GM21515 (cell line): ENCODE data around the gene FIP1L1.
"Not testable (repeated sequence)": the region's sequence is repeated elsewhere in the genome, so short reads cannot be mapped to it uniquely, and the experiment has no call there.

ENCODE experiments used
- ATAC-seq: cut with Tn5 transposase; IDR thresholded peaks from one replicate; pipeline ENCODE4 v1.9.1; 2021; ENCODE audit not compliant: unreplicated experiment

FIP1L1 gene

GRCh38 chr4:53466576-53466975 lies 89.1 kb downstream of the FIP1L1 start:
- not testable (repeated sequence) for ATAC-seq

GRCh38 chr4:53476232-53477037 lies 99.0 kb downstream of the FIP1L1 start:
- no peak for ATAC-seq

DNA sequence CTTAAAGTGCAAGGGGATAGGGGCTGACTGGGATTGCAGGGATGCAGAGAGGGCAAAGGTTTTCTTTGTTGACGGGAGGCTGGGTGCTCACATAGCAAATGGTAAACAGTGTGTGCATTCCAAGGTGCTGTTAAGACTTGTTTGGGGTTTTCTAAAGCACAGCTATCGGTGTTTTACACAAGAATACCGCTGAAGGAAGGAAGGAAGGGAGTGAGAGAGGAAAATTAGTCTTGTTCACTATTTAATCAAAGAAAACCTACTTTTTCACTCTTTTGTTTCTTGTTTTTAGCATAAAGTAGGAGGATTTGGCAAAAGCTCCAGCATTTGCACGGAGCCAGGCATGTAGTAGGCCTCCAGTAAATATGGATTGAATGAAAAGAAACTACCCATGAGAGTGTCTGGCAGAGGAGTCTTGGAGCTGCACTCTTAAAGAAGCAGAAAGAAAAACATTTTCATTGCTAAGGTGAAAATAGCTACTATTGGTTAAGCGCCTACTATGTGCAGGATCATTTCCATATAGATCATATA lies 99.7 kb downstream of the FIP1L1 start:
- ATAC-seq, result no peak

- no peak for ATAC-seq
These were observed 100.2 kb downstream of the FIP1L1 start for GRCh38 chr4:53477636-53478035.

DNA sequence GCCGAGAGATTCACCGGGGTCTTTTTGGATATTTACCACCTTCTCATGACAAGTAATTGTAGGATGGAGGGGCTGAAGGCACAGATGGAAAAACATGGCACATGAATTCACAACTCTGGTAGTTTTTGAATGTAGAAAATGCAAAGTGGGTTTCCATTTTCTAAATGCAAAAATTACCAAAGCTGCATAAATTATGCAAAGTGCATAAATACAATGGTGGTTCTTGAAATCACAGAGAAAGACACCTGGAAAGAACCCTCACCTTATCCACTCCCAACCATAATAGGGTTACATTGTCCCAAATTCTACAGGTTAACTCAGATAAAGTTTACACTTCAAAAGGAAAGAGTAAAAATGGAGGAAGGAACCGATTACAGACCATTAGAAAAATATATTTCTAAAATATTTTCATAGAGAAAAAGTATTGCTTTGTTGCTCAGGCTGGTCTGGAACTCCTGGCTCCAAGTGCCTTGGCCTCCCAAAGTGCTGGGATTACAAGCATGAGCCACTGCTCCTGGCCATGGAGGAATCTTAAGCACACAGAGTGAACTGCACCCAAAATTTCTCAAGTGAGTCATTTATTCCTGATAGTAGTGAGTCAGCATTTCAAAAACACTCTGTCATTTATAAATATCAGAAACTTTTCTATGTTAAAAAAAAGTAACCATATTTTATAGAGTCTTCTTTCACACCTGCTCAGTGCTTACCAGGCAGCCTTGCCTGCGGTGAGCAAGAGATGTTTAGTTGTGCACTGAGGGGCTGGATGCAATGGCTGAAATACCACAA lies 101.4 kb downstream of the FIP1L1 start:
- ATAC-seq, result no peak

DNA sequence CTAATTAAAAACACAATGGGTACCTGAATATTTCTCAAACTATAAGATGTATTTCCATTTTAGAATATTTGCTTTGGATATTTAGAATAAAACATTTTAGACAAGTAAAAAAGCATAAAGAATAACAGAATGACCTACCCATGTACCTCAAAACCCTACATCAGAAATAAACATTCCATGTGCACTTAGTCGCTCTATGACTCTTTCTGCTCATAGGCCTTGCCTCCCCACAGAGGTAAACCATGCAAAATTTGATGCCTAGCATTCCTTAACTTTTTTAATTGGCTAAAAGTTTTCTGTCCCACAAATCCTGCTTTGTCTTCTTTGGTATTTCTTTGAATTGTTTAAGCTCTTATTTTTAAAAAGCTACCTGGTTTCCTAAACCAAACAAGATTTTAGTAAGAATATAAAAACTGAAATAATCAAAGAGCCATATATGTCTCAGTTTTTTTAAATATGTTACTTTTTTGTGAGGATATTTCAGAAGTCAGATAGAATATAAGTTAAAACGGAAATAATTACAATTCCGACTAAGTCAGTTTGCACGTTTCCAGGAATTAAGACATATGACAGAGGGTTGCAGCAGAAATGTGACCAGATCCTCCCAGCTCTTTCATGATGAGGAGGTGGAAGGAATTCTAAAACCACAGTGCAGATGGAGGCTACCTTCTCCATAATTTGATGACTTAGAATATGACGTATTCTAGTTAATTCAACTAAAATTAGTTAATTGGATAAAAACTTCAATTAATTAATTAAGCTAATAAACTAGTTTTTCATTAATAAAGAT lies 102.5 kb downstream of the FIP1L1 start:
- ATAC-seq, result no peak

DNA sequence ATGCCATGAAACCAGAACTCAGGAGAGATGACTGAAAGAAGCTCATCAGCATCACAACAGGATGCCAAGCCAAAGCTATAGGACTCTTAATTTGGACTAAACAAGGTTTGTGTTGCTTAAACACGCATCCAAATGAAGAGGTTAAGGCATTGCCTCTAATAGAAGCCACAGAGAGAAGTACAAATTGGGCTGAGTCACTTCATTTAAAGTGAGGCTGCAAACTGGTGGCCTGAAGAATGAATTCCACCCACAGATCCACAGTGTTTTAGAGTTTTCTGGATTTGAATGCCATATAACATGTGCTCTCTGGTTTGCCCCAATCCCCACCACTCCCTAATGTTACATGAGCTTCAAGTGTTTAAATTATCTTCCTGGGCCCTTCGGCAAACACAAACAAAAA lies 103.5 kb downstream of the FIP1L1 start:
- ATAC-seq, result no peak

DNA sequence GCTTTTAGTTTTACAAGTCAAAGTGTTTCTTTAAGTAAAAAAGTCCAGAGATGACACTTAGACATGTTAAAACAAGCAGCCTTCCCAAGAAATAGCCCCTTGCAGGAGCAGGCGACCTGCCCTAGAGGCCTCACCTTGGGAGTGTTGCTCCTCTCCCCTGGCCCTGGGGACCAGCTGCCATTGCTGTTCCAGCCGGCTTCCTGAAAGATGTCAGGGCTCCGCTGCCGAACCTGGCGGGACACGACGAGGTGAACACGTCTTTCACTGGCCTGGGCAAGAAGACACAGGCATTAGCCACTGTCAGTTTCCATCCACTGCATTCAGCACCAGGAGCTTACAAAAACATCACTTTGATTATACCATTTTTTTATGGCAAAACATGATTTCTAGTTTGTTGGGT lies 104.1 kb downstream of the FIP1L1 start:
- ATAC-seq, result no peak

DNA sequence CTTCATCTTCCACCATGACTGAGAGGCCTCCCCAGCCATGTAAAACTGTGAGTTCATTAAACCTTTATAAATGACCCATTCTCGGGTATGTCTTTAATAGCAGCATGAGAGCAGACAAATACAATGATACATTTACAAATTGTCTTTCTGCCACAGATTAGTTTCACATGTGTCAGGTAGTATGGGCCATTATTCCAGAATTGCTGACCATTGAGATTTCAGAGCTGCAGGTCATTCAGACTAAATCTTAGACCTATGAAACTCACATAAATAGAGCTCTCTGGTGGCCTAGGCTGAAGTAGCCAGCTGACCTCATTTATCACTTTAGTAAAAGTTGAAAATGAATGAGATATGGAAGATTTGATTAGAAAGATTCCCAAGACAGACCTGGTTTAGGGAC lies 105.8 kb downstream of the FIP1L1 start:
- no peak for ATAC-seq

DNA sequence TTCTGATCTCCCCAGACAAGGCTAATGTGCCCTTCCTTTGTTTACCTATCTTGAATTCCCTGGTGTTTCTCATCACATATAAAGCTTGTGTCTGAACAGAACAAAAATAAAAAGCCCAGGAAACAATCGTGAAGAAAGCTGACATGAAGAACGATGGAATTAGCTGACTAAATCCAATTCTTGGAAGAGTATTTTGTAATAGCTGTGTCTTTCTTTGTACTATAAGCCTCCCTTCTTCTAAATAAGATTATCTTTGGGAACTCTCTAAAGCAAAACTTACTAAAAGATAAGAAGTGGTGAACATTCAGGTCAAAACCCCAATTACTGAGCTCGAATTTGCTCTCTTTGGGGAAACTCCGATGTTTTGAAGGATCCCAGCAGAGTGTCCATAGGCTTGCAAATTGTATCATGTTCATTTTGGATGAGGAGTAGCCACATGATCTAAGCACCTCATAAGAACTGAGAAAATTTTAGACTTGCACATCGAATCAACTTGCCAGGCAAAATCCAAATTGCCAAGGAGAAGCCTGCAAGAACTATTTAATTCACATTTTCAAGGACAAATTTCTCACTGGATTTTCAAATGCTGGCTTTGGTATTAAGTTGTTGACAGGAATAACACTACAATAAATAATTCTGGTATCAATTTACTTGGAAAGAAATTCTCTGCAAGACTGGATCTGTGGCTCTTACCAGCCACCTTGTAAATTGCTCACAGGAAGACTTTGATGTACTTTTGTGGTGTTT lies 107.6 kb downstream of the FIP1L1 start:
- no peak for ATAC-seq

DNA sequence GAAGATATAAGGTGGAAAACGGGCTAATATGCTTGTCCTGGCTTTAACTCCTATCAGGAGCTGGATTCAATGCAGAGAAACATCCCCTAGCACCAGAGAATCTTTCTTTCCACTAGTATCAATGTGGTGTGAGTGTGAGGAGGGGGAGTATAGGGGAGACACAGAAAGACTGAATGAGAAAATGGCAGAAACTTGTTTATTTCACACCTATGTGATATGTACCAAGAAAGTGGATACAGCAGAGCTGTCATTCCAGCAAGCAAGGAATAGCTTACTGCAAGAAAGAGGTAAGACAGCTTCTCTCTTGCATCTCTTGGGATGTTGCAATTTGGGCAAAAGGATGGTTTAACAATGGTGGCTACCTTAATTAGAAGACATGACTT lies 108.2 kb downstream of the FIP1L1 start:
- no peak for ATAC-seq

GRCh38 chr4:53487766-53488165 lies 110.3 kb downstream of the FIP1L1 start:
- no peak for ATAC-seq

DNA sequence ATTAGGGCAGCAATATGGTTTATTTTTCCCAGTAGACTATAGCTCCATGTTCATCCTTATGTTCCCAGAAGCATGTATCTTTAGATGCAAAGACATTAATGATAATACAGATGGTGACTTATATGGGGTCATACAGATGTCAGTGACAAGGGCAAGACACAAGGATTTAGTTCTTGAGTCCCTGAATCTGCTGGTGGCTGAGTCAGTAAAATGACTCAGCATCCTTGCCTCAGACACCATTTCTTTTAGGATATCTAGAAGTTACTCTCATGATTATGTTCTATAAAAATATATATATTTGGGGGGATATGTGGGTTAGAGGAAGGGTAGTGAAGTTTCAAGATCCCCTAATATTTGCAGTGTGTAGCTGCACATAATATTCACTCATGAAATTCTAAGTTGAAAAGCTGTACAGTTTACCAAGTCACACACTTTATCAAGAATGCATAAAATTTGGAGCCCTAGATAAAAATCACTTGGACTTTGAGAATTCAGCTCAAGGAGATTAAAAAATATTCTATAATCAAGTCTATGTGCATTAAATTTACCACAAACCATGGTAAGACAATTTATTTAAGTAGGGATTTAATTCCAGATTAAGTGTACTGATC lies 111.9 kb downstream of the FIP1L1 start:
- no peak for ATAC-seq

DNA sequence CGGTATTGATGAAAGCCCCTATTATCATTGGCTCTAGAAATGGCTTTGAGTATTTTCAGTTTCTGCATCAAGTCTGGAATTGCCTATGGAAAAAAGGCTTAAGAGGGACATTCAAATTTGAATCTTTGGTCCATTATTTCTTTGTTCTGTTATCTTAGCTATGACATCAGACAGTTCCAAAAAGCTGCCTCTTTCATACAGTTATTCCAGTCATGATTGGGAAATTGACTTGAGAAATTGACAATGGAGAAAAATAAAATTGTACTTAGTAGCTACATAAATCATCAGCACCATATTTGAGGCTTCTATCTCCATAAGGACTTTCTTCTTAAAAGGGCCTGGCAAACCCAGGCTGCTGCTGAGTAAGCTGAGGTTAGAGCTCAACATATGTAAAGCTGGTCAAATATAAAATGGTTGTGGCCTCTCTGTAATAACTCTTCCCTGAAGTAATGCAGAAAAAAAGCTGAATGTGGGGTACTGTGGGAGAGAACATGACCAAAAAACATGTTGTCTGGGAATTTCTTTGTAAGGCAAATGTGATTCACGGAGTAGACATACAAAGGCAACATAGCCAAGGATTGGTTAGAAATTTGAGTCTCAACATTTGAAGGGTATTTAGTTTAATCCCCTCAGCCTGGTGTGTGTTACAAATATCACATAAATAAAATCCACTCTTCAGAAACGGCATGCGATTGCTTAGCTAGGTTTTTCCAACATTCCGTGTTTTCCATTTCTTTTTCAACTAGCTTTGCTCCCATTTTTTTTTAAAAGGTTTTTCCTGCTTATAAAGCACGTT lies 112.9 kb downstream of the FIP1L1 start:
- ATAC-seq, result no peak

- no peak for ATAC-seq
These were observed 113.7 kb downstream of the FIP1L1 start for GRCh38 chr4:53490965-53491622.

DNA sequence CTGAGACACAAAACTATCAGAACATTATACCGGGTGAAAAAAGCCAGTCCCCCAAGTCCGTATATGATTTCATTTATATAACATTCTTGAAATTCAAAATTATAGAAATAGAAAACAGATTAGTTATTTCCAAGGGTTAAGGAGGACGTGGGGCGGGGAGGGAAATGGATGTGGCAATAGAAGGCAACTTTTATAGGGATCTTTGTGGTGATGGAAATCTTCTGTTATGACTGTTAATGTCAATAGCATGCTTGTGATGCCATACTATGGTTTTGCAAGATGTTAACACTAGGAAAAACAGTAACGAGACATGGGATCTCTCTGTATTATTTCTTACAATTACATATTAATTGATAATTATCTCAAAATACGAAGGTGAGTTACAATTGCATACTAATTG lies 117.4 kb downstream of the FIP1L1 start:
- ATAC-seq, result no peak

GRCh38 chr4:53497487-53498244 lies 120.2 kb downstream of the FIP1L1 start:
- ATAC-seq, result no peak

- ATAC-seq, result no peak
These were observed 121.3 kb downstream of the FIP1L1 start for GRCh38 chr4:53498706-53499105.
